ENCODE data around the gene DPH6.

DNA sequence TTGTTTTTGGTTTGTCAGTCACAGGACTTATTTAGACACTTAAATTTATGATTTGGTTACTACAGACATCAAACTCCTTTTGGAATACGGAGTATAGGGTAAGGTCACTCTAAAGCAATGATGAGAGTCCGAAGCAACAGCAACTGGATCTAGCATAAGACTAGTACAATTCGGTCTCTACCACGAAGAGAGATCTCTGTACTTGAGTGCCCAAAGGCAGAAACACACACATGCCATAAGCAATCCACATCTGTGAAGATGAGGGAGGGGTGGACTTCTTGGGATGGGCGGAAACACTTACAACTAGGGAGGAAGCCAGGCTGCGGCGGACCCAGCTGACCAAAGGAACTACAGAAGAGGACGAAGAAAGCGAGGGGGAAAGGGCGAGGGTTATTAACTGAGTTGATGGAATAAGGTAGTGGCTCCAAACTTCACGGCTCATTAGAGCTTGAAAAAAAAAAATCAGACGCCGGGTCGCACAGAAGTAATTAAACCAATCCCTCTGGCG, 595 bp downstream of the DPH6 start:
- TF ChIP-seq, protein P1, sequence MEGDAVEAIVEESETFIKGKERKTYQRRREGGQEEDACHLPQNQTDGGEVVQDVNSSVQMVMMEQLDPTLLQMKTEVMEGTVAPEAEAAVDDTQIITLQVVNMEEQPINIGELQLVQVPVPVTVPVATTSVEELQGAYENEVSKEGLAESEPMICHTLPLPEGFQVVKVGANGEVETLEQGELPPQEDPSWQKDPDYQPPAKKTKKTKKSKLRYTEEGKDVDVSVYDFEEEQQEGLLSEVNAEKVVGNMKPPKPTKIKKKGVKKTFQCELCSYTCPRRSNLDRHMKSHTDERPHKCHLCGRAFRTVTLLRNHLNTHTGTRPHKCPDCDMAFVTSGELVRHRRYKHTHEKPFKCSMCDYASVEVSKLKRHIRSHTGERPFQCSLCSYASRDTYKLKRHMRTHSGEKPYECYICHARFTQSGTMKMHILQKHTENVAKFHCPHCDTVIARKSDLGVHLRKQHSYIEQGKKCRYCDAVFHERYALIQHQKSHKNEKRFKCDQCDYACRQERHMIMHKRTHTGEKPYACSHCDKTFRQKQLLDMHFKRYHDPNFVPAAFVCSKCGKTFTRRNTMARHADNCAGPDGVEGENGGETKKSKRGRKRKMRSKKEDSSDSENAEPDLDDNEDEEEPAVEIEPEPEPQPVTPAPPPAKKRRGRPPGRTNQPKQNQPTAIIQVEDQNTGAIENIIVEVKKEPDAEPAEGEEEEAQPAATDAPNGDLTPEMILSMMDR (IDR thresholded peaks at IDR 0.05), result no peak
- TF ChIP-seq POLR2A (IDR thresholded peaks at IDR 0.05), result no peak
